Neural progenitor cell (in vitro differentiated cells): ENCODE results near the gene ABRACL. TPM values are rescaled to one million over a fixed set of nuclear protein-coding genes. Genes with fewer than 3 reads are reported as not detected.
"Not testable (repeated sequence)": the region's sequence is repeated elsewhere in the genome, so short reads cannot be mapped to it uniquely, and the experiment has no call there.

Experiments
- DNase-seq: peaks from one replicate; pipeline ENCODE4 v3.0.0-alpha.2; 2016; ENCODE audit warnings: low spot score
- H2AFZ ChIP-seq: fragments of 200-600 bp; sonication (generic); replicated peaks from 2 replicates; pipeline ENCODE4 v1.6.1; 2016; ENCODE audit warnings: antibody characterized with exemption
- H3F3A ChIP-seq: fragments of 200-600 bp; sonication (generic); 2 replicates; pipeline ENCODE4 v1.6.1; 2016; ENCODE audit warnings: antibody characterized with exemption, low read depth
- H3K27ac ChIP-seq: fragments of 200-600 bp; sonication (generic); 2 replicates; pipeline ENCODE4 v1.5.1; 2016; ENCODE audit warnings: mild to moderate bottlenecking
- H3K27me3 ChIP-seq: fragments of 200-600 bp; sonication (generic); 2 replicates; pipeline ENCODE4 v1.6.1; 2016; ENCODE audit warnings: mild to moderate bottlenecking, moderate library complexity
- H3K36me3 ChIP-seq: fragments of 200-600 bp; sonication (generic); 2 replicates; pipeline ENCODE4 v1.5.1; 2016
- H3K4me1 ChIP-seq: fragments of 200-600 bp; sonication (generic); 2 replicates; pipeline ENCODE4 v1.6.1; 2016; ENCODE audit warnings: mixed run types
- H3K4me2 ChIP-seq: fragments of 200-600 bp; sonication (generic); 2 replicates; pipeline ENCODE4 v1.6.1; 2016
- H3K4me3 ChIP-seq: fragments of 200-600 bp; sonication (generic); 2 replicates; pipeline ENCODE4 v1.5.1; 2016
- H3K79me2 ChIP-seq: fragments of 200-600 bp; sonication (generic); 2 replicates; pipeline ENCODE4 v1.6.1; 2016; ENCODE audit warnings: low read depth
- H3K9ac ChIP-seq: fragments of 200-600 bp; sonication (generic); 2 replicates; pipeline ENCODE4 v1.6.1; 2016
- H3K9me3 ChIP-seq: fragments of 200-600 bp; sonication (generic); 2 replicates; pipeline ENCODE4 v1.5.1; 2016; ENCODE audit warnings: low read depth
- H4K20me1 ChIP-seq: fragments of 200-600 bp; sonication (generic); 2 replicates; pipeline ENCODE4 v1.6.1; 2016; ENCODE audit warnings: low read depth
- H3K27ac Mint-ChIP-seq: 3 replicates; pipeline ENCODE4 v1.8.0; 2021; ENCODE audit warnings: mixed read lengths
- H3K27me3 Mint-ChIP-seq: 2 replicates; pipeline ENCODE4 v1.8.0; 2022; ENCODE audit warnings: low read depth, mild to moderate bottlenecking, inconsistent platforms, moderate library complexity, mixed read lengths; ENCODE audit not compliant: insufficient read depth
- H3K36me3 Mint-ChIP-seq: 3 replicates; pipeline ENCODE4 v1.8.0; 2021; ENCODE audit warnings: mixed read lengths
- H3K4me1 Mint-ChIP-seq: 3 replicates; pipeline ENCODE4 v1.8.0; 2021; ENCODE audit warnings: mixed read lengths
- H3K4me3 Mint-ChIP-seq: 3 replicates; pipeline ENCODE4 v1.8.0; 2021; ENCODE audit warnings: mild to moderate bottlenecking, moderate library complexity, mixed read lengths
- H3K9me3 Mint-ChIP-seq: 3 replicates; pipeline ENCODE4 v1.8.0; 2020; ENCODE audit warnings: mixed read lengths
- CTCF ChIP-seq: fragments of 200-600 bp; sonication (generic); IDR thresholded peaks from 2 replicates; pipeline ENCODE4 v1.5.1; 2017; ENCODE audit warnings: antibody characterized with exemption, mild to moderate bottlenecking
- EZH2 ChIP-seq: fragments of 200-600 bp; sonication (generic); IDR thresholded peaks from 2 replicates; pipeline ENCODE4 v1.6.1; 2017; ENCODE audit warnings: antibody characterized with exemption, mild to moderate bottlenecking, moderate library complexity
- EZH2phosphoT487 ChIP-seq: fragments of 200-600 bp; sonication (generic); IDR thresholded peaks from 2 replicates; pipeline ENCODE4 v1.6.1; 2017; ENCODE audit warnings: antibody characterized with exemption
- total RNA-seq: library from RNA; depleted of rRNA; stranded (reverse); fragments of >200 nt; gene quantifications from 2 replicates; pipeline ENCODE4 v1.2.3, GENCODE V29; 2015; ENCODE audit warnings: low replicate concordance

The ABRACL gene
- total RNA-seq, 1 donor from 2014 or later, result 242 TPM

DNA sequence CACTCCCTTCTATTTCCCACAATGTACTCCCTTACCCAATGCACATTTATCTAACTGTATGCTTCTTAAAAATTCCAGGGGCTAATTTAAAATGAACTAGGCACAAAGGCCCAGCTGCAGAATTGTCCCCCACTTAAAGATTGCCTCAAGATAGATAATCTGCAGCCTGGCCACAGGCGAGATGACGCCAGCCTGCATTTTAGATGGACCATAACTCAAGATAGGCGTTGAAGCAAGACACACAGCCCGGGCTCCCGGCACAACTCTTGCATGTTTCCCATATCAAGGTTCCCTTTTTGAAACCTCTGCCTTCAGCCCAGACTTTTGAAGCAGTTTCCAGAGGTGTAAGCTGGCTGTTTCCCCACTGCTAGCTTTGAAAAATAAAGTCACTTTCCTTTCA lies 37.3 kb upstream of the ABRACL start:
- peaks cover 5% of the 10 kb centered on the region for H3K4me1 ChIP-seq
- no peak for DNase-seq
- H3K4me3 Mint-ChIP-seq, result no peak overlapping the region
- no peak overlapping the region for H2AFZ ChIP-seq
- H3K4me3 ChIP-seq, result no peak overlapping the region
- H3K27ac Mint-ChIP-seq, result no peak overlapping the region
- no peak overlapping the region for H3K9ac ChIP-seq
- H3K36me3 ChIP-seq, result no peaks in the 10 kb centered on the region
- no peak overlapping the region for H3K4me2 ChIP-seq
- H3K79me2 ChIP-seq, result peaks cover 15% of the 10 kb centered on the region
- no peaks in the 10 kb centered on the region for H3K36me3 Mint-ChIP-seq
- no peaks in the 10 kb centered on the region for H3F3A ChIP-seq
- peaks cover 6% of the 10 kb centered on the region for H3K27me3 Mint-ChIP-seq
- TF ChIP-seq EZH2 (no peak), CTCF (no peak), EZH2phosphoT487 (no peak)
- no peaks in the 10 kb centered on the region for H3K9me3 Mint-ChIP-seq
- H4K20me1 ChIP-seq, result peaks cover 11% of the 10 kb centered on the region
- no peaks in the 10 kb centered on the region for H3K27me3 ChIP-seq
- peaks cover 14% of the 10 kb centered on the region for H3K4me1 Mint-ChIP-seq
- no peak overlapping the region for H3K27ac ChIP-seq
- no peaks in the 10 kb centered on the region for H3K9me3 ChIP-seq

DNA sequence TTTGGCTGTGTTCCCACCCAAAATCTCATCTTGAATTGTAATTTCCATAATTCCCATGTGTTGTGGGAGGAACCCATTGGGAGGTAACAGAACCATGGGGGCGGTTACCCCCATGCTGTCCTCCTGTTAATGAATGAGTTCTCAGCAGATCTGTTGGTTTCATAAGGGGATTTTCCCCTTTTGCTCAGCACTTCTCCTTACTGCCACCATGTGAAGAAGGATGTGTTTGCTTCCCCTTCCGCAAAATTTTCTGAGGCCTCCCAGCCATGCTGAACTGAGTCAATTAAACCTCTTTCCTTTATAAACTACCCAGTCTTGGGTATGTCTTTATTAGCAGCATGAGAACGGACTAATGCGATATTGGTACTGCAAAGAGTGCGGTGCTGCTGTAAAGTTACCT lies 35.6 kb upstream of the ABRACL start:
- not testable (repeated sequence) for H3K36me3 ChIP-seq, H3K27me3 Mint-ChIP-seq, H3K4me3 Mint-ChIP-seq, H3K9me3 Mint-ChIP-seq, DNase-seq, H3K36me3 Mint-ChIP-seq, H3K4me3 ChIP-seq, H3K27ac ChIP-seq, H3K9ac ChIP-seq, H4K20me1 ChIP-seq, H3K4me1 Mint-ChIP-seq, H3K4me1 ChIP-seq, H3K27ac Mint-ChIP-seq, H3K4me2 ChIP-seq, H3K27me3 ChIP-seq, H3F3A ChIP-seq, H2AFZ ChIP-seq, H3K9me3 ChIP-seq, H3K79me2 ChIP-seq

- H3K27ac ChIP-seq, H3K27ac Mint-ChIP-seq, H3K4me1 Mint-ChIP-seq, H3K9me3 ChIP-seq, H3K36me3 ChIP-seq, H3K4me3 ChIP-seq, H3F3A ChIP-seq, DNase-seq, H3K79me2 ChIP-seq, H4K20me1 ChIP-seq, H2AFZ ChIP-seq, H3K9me3 Mint-ChIP-seq, H3K4me2 ChIP-seq, H3K4me1 ChIP-seq, H3K36me3 Mint-ChIP-seq, H3K9ac ChIP-seq, H3K4me3 Mint-ChIP-seq, H3K27me3 ChIP-seq, H3K27me3 Mint-ChIP-seq: not testable (repeated sequence)
Measured at GRCh38 chr6:138993410-138993809, 35.1 kb upstream of the ABRACL start.

DNA sequence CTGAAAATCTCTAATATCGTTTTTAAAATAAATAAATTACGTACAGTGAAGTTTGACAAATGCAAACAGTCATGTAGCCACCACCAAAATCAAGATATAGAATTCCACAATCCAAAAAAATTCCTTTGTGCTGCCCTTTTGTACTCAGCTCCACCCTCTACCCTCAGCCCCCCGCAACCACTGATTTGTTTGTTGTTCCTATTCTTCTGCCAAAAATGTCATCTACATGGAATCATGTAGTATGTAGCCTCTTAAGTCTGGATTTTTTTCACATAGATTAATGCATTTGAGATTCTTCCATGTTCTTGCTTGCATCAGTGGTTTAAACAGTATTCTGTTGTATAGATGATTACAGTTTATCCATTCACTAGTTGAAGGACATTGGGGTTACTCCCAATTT lies 32.0 kb upstream of the ABRACL start:
- H3F3A ChIP-seq, result no peaks in the 10 kb centered on the region
- no peak overlapping the region for H3K4me2 ChIP-seq
- Mint-ChIP-seq H3K27me3 (peaks cover 2% of the 10 kb centered on the region), H3K4me1 (no peaks in the 10 kb centered on the region), H3K4me3 (no peak overlapping the region), H3K9me3 (no peaks in the 10 kb centered on the region), H3K27ac (no peak overlapping the region), H3K36me3 (no peaks in the 10 kb centered on the region)
- no peaks in the 10 kb centered on the region for H3K36me3 ChIP-seq
- H3K27me3 ChIP-seq, result no peaks in the 10 kb centered on the region
- no peak overlapping the region for H3K27ac ChIP-seq
- H3K79me2 ChIP-seq, result no peaks in the 10 kb centered on the region
- no peak overlapping the region for H3K9ac ChIP-seq
- no peaks in the 10 kb centered on the region for H4K20me1 ChIP-seq
- no peak overlapping the region for H2AFZ ChIP-seq
- H3K9me3 ChIP-seq, result no peaks in the 10 kb centered on the region
- TF ChIP-seq EZH2phosphoT487, result no peak
- TF ChIP-seq CTCF, result no peak
- TF ChIP-seq EZH2, result no peak
- no peak for DNase-seq
- no peak overlapping the region for H3K4me3 ChIP-seq
- H3K4me1 ChIP-seq, result no peaks in the 10 kb centered on the region
